ENCODE measurements around the gene CADM4. TPM values are rescaled to one million over a fixed set of nuclear protein-coding genes. Genes with fewer than 3 reads are reported as not detected.

The CADM4 gene
- polyA plus RNA-seq, 1 donor (not counting 4 experiments of a cell fraction or from before 2014, with no cell fraction given): 4.3 TPM

DNA sequence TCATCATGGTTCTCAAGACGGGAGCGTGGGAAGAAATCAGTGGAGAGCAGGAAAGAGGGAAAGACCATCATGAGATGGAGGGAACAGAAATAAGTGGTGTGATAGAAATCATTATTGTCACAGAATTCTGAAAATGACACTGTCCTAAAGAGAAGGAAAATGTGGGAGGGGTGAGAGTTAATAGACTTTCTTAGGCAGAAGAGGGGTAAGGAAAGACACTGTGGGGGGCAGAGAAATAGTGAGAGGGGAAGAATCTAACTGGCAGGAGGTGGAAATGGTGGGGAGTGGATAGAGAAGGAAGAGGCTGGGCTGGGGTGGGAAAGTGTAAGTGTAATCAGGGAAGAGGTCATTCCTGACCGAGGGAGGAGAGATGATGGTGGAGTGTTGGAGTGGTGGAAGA lies 60.9 kb downstream of the CADM4 start:
- no peak for DNase-seq (ENCODE audit: low read depth, low spot score)
- H3K36me3 ChIP-seq (ENCODE audit: control insufficient read depth in 2 of 2, extremely low read depth in 1 of 2, insufficient read depth in 2 of 2, low read length in 2 of 2): no peaks in the 10 kb centered on the region
- H3K4me1 ChIP-seq (ENCODE audit: control insufficient read depth, extremely low read depth, insufficient read depth, low read length): peaks cover 21% of the 10 kb centered on the region
- H3K27me3 ChIP-seq (ENCODE audit: control insufficient read depth, extremely low read depth, insufficient read depth, low read length): no peaks in the 10 kb centered on the region
- H3K4me2 ChIP-seq (ENCODE audit: control insufficient read depth, extremely low read depth, insufficient read depth, low read depth, low read length): no peak overlapping the region
- H3K4me3 ChIP-seq (ENCODE audit: control insufficient read depth in 2 of 3, extremely low read depth in 1 of 3, insufficient read depth in 2 of 3, low read depth in 1 of 3, low read length in 3 of 3): no peak overlapping the region
- H4K20me1 ChIP-seq (ENCODE audit: control insufficient read depth, extremely low read depth, insufficient read depth, low read length): no peaks in the 10 kb centered on the region
- no peak for FAIRE-seq
- dilution Hi-C loops (cut with MboI; ENCODE audit: extremely low pct_ligation_motif_present, low sequenced_read_pairs): no loop called here
- H2AFZ ChIP-seq (ENCODE audit: control insufficient read depth, low read length): no peak overlapping the region
- H3K9ac ChIP-seq (ENCODE audit: control insufficient read depth, extremely low read depth, insufficient read depth, low read length): no peak overlapping the region
- no peaks in the 10 kb centered on the region for H3K9me1 ChIP-seq (ENCODE audit: control insufficient read depth, extremely low read depth, insufficient read depth, low read length)
- H3K27ac ChIP-seq (ENCODE audit: control insufficient read depth, insufficient read depth, low read length): no peak overlapping the region
- peaks cover 10% of the 10 kb centered on the region for H3K79me2 ChIP-seq (ENCODE audit: control insufficient read depth, insufficient read depth, low read length)
- no peak for TF ChIP-seq EZH2 (IDR thresholded peaks at IDR 0.05; ENCODE audit: low read length)
- TF ChIP-seq, protein P1, sequence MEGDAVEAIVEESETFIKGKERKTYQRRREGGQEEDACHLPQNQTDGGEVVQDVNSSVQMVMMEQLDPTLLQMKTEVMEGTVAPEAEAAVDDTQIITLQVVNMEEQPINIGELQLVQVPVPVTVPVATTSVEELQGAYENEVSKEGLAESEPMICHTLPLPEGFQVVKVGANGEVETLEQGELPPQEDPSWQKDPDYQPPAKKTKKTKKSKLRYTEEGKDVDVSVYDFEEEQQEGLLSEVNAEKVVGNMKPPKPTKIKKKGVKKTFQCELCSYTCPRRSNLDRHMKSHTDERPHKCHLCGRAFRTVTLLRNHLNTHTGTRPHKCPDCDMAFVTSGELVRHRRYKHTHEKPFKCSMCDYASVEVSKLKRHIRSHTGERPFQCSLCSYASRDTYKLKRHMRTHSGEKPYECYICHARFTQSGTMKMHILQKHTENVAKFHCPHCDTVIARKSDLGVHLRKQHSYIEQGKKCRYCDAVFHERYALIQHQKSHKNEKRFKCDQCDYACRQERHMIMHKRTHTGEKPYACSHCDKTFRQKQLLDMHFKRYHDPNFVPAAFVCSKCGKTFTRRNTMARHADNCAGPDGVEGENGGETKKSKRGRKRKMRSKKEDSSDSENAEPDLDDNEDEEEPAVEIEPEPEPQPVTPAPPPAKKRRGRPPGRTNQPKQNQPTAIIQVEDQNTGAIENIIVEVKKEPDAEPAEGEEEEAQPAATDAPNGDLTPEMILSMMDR (optimal IDR thresholded peaks at IDR 0.05 in 1 of 3, IDR thresholded peaks at IDR 0.05 in 1 of 3, conservative IDR thresholded peaks at IDR 0.05 in 1 of 3; ENCODE audit: extremely low read depth in 1 of 3, insufficient read depth in 2 of 3, low read length in 3 of 3): no peak
- no peaks in the 10 kb centered on the region for H3K9me3 ChIP-seq (ENCODE audit: control insufficient read depth, low read depth, low read length)

DNA sequence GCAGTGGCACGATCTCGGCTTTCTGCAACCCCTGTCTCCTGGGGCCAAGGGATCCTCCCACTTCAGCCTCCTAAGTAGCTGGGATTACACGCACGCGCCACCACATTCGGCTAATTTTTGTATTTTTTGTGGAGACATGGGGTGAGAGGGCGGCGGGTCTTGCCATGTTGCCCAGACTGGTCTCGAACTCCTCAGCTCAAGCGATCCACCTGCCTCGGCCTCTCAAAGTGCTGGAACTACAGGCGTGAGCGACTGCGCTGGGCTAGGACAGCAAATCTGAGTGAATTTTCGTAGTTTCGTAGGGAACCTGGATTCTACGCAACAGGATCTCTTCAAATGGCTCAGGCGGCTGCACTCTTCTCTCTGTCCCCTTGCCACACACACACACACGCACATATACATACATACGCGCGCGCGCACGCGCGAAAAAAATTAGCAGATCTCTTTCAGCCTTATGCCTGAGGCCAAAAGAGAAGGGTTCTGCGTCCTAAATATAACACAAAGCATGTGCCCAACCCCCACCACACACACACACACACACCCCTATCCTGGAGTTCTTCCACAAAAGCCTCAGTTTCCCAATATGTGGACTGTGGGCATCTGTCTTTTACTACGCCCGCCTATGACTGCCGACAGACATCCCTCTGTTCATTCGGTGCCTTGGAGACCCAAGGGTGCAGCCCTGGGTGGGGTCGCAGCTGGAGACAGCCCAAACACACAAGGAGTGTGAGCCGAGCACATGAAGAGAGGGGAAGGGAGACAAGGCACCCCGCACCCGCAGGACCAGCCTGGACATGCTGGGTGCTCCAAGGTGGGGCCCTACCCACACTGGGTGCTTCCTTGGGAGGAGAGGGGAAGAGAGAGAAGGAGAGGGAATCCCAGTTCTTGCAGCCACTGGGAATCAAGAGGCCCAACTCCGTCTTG lies 63.4 kb downstream of the CADM4 start:
- Histone ChIP-seq H3K36me3 (ENCODE audit: control insufficient read depth in 2 of 2, extremely low read depth in 1 of 2, insufficient read depth in 2 of 2, low read length in 2 of 2) (peaks cover 0 to 4% of the 10 kb centered on the region in 2 experiments), H3K9me3 (ENCODE audit: control insufficient read depth, low read depth, low read length) (no peaks in the 10 kb centered on the region), H3K4me2 (ENCODE audit: control insufficient read depth, extremely low read depth, insufficient read depth, low read depth, low read length) (peak overlapping the region; percentile 98), H3K4me3 (ENCODE audit: control insufficient read depth in 2 of 3, extremely low read depth in 1 of 3, insufficient read depth in 2 of 3, low read depth in 1 of 3, low read length in 3 of 3) (peak overlapping the region; percentile 45 to 80 (median 65)), H3K9me1 (ENCODE audit: control insufficient read depth, extremely low read depth, insufficient read depth, low read length) (no peaks in the 10 kb centered on the region), H3K79me2 (ENCODE audit: control insufficient read depth, insufficient read depth, low read length) (peaks cover 16% of the 10 kb centered on the region), H3K27ac (ENCODE audit: control insufficient read depth, insufficient read depth, low read length) (peak overlapping the region; percentile 84), H3K4me1 (ENCODE audit: control insufficient read depth, extremely low read depth, insufficient read depth, low read length) (peaks cover 21% of the 10 kb centered on the region), H4K20me1 (ENCODE audit: control insufficient read depth, extremely low read depth, insufficient read depth, low read length) (no peaks in the 10 kb centered on the region), H3K9ac (ENCODE audit: control insufficient read depth, extremely low read depth, insufficient read depth, low read length) (peak overlapping the region; percentile 90), H2AFZ (ENCODE audit: control insufficient read depth, low read length) (peak overlapping the region; percentile 92), H3K27me3 (ENCODE audit: control insufficient read depth, extremely low read depth, insufficient read depth, low read length) (no peaks in the 10 kb centered on the region)
- no peak for FAIRE-seq
- dilution Hi-C loops (cut with MboI; ENCODE audit: extremely low pct_ligation_motif_present, low sequenced_read_pairs): no loop called here
- TF ChIP-seq, protein P1 (optimal IDR thresholded peaks at IDR 0.05 in 1 of 3, IDR thresholded peaks at IDR 0.05 in 1 of 3, conservative IDR thresholded peaks at IDR 0.05 in 1 of 3; ENCODE audit: extremely low read depth in 1 of 3, insufficient read depth in 2 of 3, low read length in 3 of 3): no peak
- TF ChIP-seq EZH2 (IDR thresholded peaks at IDR 0.05; ENCODE audit: low read length): no peak
- DNase-seq (ENCODE audit: low read depth, low spot score): no peak

All from keratinocyte (primary cell).